Hepatic stellate cell (primary cell): ENCODE measurements around the gene MIPEP.

Experiments used
- DNase-seq: peaks from one replicate; pipeline ENCODE4 v3.0.0; 2011; ENCODE audit warnings: low spot score

MIPEP gene

GRCh38 chr13:23680845-23681669 is 208.1 kb downstream of the MIPEP start:
- DNase-seq = no peak
